Stimulated activated CD8-positive, alpha-beta memory T cell treated with anti-CD3 and anti-CD28 coated beads, Interleukin-15, amount 100 ng/mL, for 1 hour (primary cell): Measurements from ENCODE around the gene SHOC1.
"Not testable (repeated sequence)": the region's sequence is repeated elsewhere in the genome, so short reads cannot be mapped to it uniquely, and the experiment has no call there.

Experiments used
- DNase-seq: peaks from one replicate; pipeline ENCODE4 v3.0.0-alpha.2; 2020; ENCODE audit warnings: low read depth

SHOC1 gene

DNA sequence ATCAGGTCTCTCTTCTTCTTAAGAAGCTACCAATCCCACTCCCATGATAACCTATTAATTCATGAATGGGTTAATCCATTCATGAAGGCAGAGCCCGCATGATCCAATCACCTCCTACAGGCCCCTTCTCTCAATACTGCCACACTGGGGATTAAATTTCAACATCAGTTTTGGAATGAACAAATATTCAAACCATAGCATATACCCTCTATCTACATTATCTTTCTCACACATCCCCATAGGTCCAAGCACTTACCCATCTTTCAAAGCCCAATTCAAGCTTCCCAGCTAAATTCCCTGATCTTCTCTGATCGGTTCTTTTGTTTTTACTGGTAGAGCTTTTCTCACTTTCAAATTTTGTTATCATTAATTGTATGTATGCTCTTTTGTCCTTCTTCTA is 10.5 kb upstream of the SHOC1 start:
- DNase-seq: no peak

DNA sequence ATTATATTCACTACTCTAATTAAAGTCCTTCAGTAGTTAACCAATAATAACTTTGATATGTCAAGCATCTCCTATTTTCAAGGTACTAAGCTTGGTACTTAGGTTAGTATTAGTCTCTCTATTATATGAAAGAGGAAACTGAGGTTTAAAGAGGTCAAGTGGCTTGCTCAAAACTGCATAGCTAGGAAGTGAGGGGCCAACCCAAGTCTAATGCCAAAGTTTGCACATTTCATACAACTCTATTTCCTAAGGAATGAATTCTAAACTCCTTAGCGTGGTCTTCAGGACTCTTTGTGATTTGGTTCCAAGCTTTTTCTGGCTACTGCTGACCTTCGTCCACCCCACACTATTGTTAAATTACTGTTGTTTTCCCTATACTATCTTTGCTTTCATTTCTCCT is 9.9 kb upstream of the SHOC1 start:
- no peak for DNase-seq

DNA sequence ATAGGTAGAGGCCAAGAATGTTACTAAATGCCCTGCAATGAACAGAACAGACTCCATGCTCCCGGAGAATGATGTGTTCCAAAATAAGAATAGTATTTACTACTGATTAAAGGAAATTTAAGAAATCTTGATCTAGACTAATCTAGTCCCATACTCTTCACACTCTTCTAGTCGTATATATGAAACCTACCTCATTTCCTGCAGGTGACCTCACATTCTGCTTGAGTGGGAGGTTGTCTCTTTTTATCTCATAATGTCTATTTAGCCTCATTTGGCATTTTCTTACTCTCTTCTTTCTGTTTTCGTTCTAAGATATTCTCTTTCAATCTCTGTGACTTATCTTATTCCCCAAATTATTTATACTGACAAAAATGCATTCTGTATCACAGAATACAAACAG is 9.2 kb upstream of the SHOC1 start:
- DNase-seq: no peak

DNA sequence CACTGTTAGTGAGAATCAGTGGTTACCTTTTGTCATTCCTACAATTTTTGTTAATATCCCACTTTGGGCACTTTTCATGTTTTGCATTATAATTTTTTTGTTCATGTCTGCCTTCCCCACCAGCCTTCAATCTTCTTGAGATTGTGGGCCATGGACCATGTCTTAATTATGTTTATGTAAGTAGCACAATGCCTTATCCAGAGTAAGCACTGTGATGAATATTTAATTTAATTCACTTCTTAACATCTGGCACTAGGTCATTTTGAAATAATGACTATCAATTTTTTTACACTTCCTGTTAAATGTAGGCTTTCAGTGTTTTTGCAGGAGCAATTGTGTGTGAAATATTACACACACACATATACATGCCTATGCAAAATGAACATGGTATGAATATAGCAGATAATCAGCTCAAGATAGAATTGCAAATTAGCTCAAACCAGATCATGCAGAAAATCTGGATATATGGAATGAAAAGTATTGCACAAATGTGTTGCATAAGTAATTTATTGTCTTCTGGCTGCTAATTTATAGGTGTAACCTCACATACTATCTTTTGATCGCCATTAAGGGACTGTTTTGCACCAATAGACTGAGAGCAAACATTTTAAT is 5.3 kb upstream of the SHOC1 start:
- no peak for DNase-seq

DNA sequence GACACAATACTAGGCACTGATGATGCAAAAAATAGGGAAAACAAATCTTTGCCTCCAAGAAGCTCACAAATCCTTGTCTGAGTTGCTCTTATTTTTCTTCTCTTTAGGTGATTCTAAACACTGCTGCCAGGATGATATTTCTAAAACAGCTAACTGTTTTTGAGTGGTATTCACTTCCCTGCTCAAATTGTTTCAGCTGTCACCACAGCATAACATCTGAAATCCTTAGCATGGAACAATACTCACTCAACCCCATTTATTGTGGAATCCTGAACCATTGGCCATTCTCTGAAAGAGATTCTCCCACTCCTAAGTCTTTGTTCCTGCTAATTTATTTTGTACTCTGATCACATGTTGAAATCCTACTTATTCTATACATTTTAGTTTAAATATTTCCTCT is 4.8 kb upstream of the SHOC1 start:
- DNase-seq: no peak

DNA sequence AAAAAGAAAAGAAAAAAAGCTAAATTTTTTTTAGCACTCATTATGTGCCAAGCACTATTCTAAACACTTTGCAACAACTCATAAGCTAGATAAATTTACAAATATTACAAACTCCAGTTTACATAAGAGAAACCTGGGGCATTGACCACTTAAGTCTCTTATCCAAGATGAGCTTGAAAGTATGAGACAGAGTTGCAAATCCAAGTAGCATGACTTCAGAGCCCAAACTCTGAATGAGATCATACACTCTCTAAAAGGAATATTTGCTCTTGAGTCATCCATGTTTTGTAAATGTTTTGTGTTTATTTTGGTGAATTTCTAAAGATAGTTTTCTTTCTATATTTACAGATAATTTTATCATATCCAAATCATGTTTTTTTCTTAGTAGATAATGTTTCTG is 4.0 kb upstream of the SHOC1 start:
- no peak for DNase-seq

DNA sequence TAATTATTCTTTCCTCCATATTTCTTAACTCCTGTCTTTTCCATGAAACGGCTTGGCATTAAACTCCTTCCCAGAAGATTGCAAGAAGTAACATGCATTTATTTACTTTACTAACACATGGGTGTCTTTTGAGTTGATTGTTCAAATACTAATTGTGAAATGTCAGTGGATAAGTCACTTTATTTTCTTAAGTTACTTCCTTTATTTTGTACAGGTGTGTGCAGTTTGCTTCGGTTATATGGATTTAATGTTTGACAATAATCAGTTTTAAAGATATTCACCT is 761 bp upstream of the SHOC1 start:
- no peak for DNase-seq

DNA sequence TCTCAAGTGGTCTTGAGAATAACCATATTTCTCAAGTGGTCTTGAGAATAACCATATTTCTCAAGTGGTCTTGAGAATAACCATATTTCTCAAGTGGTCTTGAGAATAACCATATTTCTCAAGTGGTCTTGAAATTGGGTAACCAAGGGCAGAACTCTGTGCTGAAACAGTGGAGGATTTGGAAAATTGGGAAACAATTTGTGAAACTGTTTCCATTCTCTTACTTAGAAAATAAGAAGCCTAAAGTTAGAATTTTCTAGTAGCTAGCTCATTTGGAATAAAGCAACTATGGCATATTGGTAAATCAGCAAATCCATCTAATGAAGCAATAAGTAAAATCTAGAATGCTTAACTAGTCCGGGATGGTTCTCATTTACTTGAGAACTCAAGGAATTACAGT is 2.9 kb downstream of the SHOC1 start:
- DNase-seq: not testable (repeated sequence)

DNA sequence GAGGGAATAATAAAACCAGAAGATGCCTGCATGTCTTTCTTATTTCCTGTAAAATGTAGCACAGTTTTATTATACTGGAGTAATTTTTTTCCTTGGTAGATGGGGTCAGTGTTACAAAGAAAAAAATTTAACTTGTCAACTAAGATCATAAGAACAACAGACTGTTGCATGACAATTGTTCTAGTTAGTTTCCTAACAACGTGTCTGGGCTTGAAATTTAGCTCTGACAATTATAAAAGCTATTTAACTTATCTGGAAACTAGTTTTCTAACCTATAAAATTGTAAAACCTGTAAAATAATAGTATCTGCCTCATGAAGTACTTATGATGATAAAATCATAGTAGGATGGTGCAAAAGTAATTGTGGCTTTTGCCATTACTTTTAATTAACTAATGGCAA is 4.9 kb downstream of the SHOC1 start:
- no peak for DNase-seq

DNA sequence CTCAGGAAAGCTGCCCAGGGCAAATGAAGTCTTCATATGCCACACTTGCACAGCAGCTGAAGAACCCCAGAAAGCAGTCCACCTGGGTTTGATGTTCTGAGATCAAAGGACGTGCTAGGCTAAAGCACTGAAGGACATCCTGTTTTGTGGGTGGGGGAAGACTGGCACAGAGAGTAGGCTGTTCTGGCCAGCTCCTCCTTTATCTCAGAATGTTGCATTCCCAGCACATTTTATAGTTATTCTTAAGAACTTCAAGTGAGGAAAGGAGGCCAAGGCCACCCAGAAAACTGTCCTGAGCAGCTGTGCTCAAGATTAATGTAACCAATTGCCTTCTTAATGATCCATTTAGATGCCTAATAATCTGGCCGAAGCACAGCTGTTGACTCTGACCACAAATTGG is 10.9 kb downstream of the SHOC1 start:
- DNase-seq: no peak

DNA sequence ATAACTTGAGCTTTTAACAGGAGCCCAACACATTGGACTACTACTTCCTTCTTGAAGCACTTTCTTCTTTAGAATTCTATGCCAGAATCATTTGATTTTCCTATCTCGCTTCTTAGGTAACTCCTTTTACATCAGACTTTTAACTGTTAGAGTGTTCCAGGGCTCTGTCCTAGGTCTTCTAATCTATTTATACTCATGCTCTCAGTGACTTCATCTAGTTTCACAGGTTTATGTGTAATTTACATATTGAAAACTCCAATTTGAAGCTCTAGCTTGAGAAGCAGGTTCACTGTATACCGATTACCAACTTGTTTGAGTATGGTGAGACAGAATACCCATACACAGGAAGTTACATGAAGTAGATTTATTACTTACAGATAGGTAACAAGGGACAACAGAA is 11.3 kb downstream of the SHOC1 start:
- DNase-seq: no peak

DNA sequence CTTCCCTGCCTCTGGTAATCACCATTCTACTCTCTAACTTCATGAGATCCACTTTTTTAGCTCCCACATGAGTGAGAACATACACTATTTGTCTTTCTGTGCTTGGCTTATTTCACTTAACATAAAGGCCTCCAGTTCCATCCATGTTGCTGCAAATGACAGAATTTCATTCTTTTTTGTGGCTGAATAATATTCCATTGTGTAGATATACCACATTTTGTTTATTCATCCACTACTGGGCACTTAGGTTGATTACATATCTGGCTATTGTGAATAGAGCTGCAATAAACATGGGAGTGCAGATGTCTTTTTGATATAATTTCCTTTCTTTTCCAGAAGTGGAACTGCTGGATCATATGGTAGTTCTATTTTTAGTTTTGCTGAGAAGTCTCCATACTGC is 28.7 kb downstream of the SHOC1 start:
- DNase-seq: no peak

DNA sequence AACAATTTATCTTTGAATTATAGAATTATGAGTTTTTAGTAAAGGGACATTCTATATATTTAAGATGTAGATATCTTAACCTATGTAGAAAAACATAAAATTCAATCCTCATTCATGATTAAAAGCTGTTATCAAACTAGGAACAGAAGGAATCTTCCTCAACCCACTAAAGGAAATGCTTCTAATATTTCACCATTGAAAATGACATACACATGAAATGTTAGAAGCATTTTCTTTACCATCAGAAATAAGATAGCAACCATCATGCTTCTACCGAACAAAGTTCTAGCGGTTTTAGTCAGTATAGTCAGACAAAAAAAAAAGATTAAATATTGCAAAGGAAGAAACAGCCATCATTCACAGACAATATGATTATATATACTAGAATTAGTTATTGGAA is 32.2 kb downstream of the SHOC1 start:
- DNase-seq: no peak

DNA sequence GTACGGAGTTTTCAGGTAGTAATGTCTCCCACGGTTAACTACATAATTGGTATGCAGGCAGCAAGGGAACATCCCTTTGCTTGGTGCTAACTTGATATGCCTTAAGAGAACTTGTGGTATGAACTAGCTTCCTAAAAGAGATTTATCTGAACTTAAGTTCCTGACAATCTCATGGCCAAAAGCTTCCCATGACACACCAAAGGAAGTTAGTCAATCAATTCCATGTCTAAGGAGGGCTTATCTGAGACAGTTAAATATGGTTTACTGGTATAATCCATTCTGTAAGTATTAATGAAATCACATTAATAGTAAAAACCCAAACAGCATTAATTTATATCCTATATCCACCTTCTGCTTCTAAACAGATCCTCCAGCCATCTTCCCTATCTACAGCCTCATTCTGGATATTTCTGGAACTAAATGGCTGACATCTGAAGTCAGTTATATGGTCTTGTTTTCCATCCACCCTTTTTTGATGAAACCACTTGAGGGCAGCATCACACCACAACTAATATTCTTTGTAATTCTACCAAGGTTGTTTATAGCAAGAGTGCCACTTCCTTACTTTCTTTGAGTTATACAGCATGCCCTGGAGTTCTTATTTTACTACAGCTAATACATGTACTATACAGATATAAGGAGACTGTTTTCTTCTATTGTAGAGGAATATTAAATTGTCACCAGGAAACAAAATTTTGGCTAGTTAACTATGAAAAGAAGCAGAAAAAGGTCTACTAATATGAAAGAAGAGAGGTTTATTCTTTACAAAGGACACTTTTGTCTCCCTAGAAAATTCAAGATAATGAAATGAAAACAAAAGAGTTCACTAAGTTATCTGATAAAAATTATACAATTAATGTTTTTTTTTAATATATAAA is 34.7 kb downstream of the SHOC1 start:
- peak; percentile 20 for DNase-seq

DNA sequence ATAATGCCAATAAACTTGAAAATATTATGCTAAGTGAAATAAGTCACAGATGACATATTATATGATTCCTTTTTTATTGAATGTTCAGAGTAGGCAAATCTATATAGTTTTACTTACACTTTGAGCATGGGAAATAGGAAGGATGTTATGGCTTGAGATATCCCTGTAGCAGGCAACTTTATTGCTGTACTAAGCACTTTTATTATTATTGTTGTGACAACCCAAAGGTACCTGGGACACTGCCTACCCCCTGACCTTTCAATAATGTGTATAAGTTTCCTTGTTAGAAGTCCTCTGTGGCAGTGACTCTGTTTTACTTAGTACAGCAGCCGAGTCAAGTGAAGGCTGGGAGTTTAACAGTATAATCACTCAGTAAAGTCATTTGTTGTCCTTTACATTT is 39.9 kb downstream of the SHOC1 start:
- DNase-seq: no peak

DNA sequence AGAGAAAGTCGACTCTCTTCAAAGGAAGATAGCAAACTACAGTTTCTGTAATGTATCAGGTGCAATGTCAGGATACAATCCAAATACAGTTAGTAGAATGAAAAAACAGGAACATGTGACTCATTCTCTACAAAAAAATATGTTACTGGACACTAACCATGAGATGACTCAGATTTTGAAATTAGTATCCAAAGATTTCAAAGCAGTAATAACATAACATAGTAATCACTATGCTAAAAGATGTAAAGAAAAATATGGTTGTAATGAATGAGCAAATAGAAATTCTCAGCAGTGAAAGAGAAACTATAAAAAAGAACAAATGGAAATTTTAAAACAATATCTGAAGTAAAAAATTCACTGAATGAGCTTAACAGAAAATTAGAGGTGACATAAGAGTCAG is 42.3 kb downstream of the SHOC1 start:
- DNase-seq: no peak
